HG03565 (cell line): ENCODE results near the gene PLEKHN1.
"Not testable (repeated sequence)": the region's sequence is repeated elsewhere in the genome, so short reads cannot be mapped to it uniquely, and the experiment has no call there.

Experiments
- ATAC-seq: cut with Tn5 transposase; IDR thresholded peaks from one replicate; pipeline ENCODE4 v1.9.1; 2021; ENCODE audit warnings: mild to moderate bottlenecking, moderate library complexity; ENCODE audit not compliant: unreplicated experiment

The PLEKHN1 gene

GRCh38 chr1:991275-991674 is 25.0 kb downstream of the PLEKHN1 start:
- ATAC-seq: not testable (repeated sequence)

GRCh38 chr1:991895-992294 is 25.6 kb downstream of the PLEKHN1 start:
- no peak for ATAC-seq

DNA sequence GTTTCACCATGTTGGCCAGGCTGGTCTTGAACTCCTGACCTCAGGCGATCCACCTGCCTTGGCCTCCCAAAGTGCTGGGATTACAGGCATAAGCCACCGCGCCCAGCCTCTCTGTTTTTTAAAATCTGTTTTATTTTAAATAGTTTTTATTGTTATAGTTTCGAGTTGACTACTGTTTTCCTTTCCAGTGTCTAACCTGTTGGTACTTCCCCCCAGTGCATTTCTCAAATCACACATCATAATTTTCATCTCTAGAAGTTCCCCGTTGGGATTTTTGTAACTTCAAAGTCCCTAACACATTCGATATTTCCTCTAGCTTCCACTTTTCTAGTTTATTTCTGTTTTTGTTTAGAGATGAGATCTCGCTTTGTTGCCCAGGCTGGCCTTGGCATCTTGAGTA is 26.1 kb downstream of the PLEKHN1 start:
- no peak for ATAC-seq

DNA sequence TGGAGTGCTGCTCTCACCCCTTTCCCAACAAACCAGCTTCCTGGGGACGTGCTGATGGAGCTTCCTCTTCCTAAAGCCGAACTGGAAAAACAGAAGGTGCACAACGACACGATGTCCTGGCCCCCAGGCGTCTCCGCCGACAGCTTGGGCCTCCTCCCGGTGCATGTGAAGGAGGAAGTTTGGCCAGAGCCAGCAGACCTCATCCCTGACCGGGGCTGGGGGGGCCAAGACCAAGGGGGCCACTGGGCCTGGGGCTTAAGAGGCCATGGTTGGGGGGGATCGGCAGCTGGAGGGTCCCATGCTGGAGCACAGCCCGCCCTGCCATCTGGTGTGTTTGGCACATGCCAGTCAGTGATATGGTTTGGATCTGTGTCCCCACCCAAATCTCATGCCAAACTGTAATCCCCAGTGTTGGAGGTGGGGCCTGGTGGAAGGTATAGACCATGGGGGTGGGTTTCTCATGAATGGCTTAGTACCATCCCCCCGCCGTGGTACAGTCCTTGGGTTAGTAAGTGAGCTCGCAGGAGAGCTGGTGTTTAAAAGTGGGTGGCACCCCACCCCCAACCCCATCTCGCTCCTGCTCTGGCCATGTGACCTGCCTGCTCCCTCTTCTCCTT is 27.2 kb downstream of the PLEKHN1 start:
- no peak for ATAC-seq

GRCh38 chr1:994546-994945 is 28.3 kb downstream of the PLEKHN1 start:
- ATAC-seq: not testable (repeated sequence)

- no peak for ATAC-seq
Observed at GRCh38 chr1:995665-996633, 29.7 kb downstream of the PLEKHN1 start.

GRCh38 chr1:996851-997712 is 30.8 kb downstream of the PLEKHN1 start:
- no peak for ATAC-seq

DNA sequence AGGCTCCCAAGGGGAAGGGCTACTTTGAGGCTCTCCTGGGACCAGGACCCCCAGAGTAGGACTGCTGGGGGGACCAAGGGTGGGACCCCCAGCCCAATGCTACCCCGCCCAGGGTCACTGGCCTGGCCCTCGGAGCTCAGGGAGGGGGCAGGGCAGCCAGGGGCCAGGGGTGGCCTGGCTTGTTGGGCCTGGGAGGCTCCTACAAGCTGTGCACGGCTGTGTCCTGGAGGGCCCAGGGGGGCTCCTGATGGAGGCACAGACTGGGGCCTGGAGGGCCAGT is 31.4 kb downstream of the PLEKHN1 start:
- ATAC-seq: no peak

GRCh38 chr1:997993-998744 is 31.9 kb downstream of the PLEKHN1 start:
- ATAC-seq: no peak

GRCh38 chr1:998745-998994 is 32.4 kb downstream of the PLEKHN1 start:
- ATAC-seq: no peak

DNA sequence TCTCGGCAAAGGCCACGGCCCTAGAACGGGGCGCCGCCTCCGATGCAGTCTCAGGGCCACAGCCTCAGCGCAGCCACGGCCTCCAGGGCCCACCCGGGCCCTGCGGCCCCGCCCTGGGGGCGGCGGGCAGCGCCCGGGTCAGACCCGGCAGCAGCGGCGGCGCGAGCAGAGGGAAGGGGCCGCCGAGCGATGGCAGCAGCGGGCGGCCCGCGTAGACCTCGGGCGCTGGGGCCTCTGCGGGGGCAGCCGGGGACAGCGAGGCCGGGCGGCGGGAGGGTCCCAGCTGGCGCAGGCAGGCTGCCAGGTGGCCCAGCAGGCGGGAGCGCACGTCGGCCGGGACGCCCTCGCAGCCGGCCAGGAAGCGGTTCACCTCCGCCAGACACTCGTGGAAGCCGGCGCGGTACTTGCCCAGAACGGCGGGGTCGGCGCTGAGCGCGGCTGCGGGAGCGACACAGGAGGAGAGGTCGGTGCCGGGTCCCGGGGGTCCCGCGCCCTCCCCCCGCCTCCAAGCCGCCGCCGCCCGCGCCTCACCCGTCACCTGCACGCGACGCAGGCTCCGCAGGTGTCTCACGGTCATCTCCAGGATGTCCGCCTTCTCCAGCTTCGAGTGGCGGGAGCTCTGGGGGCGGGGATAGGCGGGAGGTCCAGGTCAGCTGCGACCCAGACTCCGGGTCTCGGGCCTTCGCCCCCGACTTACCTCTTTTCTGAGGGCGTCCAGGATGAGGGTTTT is 32.9 kb downstream of the PLEKHN1 start:
- ATAC-seq: no peak

DNA sequence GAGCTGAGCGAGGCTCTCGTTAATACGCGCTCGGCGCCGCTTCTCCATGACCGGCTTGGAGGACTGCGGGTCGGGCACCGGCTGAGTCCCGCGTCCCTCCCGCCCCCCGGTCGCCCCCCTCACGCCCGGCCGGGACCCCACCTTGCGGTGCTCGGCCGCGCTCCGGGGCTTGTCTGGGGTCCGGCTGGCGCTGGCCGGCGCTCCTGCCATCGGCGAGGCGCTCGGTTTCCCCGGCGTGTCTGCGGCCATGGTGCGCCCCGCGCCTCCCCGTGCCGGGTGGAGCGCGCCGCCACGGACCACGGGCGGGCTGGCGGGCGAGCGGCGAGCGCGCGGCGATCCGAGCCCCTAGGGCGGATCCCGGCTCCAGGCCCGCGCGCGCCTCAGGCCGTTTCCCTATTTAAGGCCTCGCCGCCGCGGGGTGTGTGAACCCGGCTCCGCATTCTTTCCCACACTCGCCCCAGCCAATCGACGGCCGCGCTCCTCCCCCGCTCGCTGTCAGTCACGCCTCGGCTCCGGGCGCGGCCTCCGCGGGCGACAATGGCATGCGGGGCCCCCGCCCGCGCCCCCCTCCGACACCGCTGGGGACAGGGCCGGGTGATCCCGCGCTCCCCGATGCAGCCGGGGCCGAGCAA is 33.6 kb downstream of the PLEKHN1 start, which contains the start of gene HES4:
HES4 (minus strand) TSS at position 373 of the 632 bp plus-strand sequence; CDS start at position 249, 124 bp downstream.
- ATAC-seq: no peak

- ATAC-seq: no peak
Observed at GRCh38 chr1:1000357-1001056, 34.2 kb downstream of the PLEKHN1 start.

GRCh38 chr1:1001057-1001783 is 34.9 kb downstream of the PLEKHN1 start:
- no peak for ATAC-seq

- no peak for ATAC-seq
Observed at GRCh38 chr1:1003618-1004419, 37.5 kb downstream of the PLEKHN1 start.

- no peak for ATAC-seq
Observed at GRCh38 chr1:1004420-1004779, 38.1 kb downstream of the PLEKHN1 start.

DNA sequence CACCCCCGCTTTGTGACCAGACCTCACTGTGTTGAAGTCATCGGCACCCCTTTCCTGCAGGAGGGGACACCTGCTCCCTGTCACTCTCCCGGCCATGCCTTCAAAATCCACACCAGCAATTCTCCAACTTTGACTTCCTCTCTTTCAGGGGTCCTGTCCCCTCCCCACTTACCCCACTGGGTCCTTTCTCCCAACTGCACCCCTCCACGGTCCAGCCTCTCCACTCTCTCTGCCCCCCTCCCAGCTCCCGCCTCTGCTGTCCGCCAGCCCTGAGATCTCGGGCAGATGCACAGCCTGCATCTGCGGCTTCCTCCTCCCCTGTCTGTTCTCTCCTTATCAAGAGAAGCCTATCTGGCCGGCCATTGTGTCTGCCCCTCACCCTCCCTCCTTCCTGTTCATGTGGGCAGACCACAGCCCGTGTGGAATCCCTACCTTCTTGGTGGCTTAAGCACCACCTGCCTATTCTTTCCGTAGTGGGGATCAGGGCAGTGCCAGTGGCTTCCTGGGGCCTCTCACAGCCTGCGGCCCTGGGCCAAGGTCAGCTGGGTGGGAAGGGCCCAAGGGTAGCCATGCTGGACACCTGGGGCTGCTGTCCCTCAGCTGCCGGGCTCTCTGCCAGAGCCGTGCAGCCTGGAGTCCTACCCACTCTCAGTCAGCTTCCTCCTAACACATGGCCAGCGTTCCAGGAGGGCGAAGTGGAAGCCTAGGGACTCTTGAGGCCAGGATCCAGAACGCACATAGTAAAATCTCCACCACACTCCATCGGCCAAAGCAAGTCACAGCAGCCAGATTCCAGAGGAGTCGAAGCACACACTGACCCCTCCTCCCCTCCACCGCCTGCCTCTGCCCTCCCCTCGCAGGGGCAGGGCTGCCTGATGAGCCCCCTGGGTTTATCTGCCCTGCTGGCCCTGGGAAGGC is 38.8 kb downstream of the PLEKHN1 start:
- no peak for ATAC-seq
